BLaER1 treated with 17β-estradiol and CSF1 and Interleukin-3, amounts not matched to agents 10 nM and 100 nM (cell line): Measurements from ENCODE around the gene ARFGAP2.

Experiments
- H3K27ac ChIP-seq, 11 experiments: shearing (Covaris generic); formaldehyde crosslinking; 2 replicates each; pipeline ENCODE4 v1.8.1; 2022
- H3K27me3 ChIP-seq, 11 experiments: shearing (Covaris generic); formaldehyde crosslinking; 2 replicates each; pipeline ENCODE4 v1.8.1; 2022
- H3K36me3 ChIP-seq, 11 experiments: shearing (Covaris generic); formaldehyde crosslinking; 2 replicates each; pipeline ENCODE4 v1.8.1; 2022
- H3K4me1 ChIP-seq, 10 experiments: shearing (Covaris generic); formaldehyde crosslinking; 2 replicates each; pipeline ENCODE4 v1.8.1; 2022
- H3K4me2 ChIP-seq, 11 experiments: shearing (Covaris generic); formaldehyde crosslinking; 2 replicates each; pipeline ENCODE4 v1.8.1; 2022
- H3K4me3 ChIP-seq, 10 experiments: shearing (Covaris generic); formaldehyde crosslinking; 2 replicates each; pipeline ENCODE4 v1.8.1; 2022
- H3K9ac ChIP-seq, 11 experiments: shearing (Covaris generic); formaldehyde crosslinking; 2 replicates each; pipeline ENCODE4 v1.8.1; 2022
- H3K9me3 ChIP-seq, 11 experiments: shearing (Covaris generic); formaldehyde crosslinking; replicated peaks in 1 of 11; 2 replicates each; pipeline ENCODE4 v1.8.1; 2022
- H4K20me1 ChIP-seq, 11 experiments: shearing (Covaris generic); formaldehyde crosslinking; 2 replicates each; pipeline ENCODE4 v1.8.1; 2022
- Cebpa-rat ChIP-seq, 11 experiments: shearing (Covaris generic); IDR thresholded peaks; 2 replicates each; pipeline ENCODE4 v1.8.1; 2022

ARFGAP2 gene

DNA sequence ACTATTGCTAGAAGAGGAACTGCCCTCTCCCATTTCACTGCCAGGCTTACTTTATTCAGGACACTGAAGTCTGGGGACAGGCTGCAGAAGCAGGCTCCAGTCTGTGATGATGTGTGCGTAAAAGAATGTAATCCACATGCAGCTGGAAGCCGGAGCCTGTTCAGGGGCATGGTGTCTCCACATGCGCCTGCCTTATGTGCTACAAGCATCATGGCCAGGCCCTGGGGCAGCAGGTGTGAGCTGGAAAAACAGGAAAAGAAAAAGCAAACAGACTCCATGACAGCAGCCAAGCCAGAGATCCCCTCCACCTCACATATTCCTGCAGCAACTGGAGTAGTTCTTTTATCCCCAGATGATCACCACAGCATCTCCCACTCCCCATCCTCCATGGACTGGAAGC is 33.4 kb downstream of the ARFGAP2 start:
- Histone ChIP-seq H3K27ac (no peak overlapping the region), H3K4me3 (no peak overlapping the region), H3K4me1 (peaks cover 9 to 17% (median 16%) of the 10 kb centered on the region in 10 experiments; a peak in 18 of 20 replicates), H3K36me3 (peaks cover 0 to 10% (median 2%) of the 10 kb centered on the region in 11 experiments; a peak in 9 of 22 replicates), H3K27me3 (no peaks in the 10 kb centered on the region), H4K20me1 (peaks cover 0 to 13% (median 0%) of the 10 kb centered on the region in 11 experiments; a peak in 6 of 22 replicates), H3K4me2 (no peak overlapping the region), H3K9me3 (no peaks in the 10 kb centered on the region), H3K9ac (no peak overlapping the region)
- no peak for TF ChIP-seq Cebpa-rat (IDR thresholded peaks at IDR 0.05)

DNA sequence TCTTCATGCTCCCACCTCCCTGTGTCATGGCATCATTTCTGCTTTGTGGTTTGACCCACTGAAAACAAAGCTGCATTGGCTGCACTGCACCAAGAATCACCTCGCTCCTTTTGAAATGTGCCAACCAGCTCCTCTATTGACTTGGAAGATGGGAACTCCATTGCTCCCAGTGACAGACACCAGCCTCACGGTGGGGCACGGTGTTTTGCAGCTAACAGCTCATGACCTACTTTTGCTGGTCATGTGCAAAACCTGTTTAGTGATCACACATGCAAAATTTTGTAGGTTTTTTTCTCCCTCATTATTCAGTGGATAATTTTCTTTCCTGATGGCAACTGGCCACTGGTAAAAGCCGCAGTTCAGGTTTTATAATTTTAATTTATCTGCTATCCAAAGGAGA is 36.8 kb downstream of the ARFGAP2 start:
- TF ChIP-seq Cebpa-rat (IDR thresholded peaks at IDR 0.05): no peak
- H3K27ac ChIP-seq: no peak overlapping the region
- H4K20me1 ChIP-seq: peaks cover 0 to 21% (median 4%) of the 10 kb centered on the region in 11 experiments; a peak in 9 of 22 replicates
- no peaks in the 10 kb centered on the region for H3K9me3 ChIP-seq
- peak overlapping the region in 10 of 11 experiments; percentile 19 to 67 (median 42); a peak in 18 of 22 replicates for H3K4me2 ChIP-seq
- peaks cover 0 to 12% (median 6%) of the 10 kb centered on the region in 11 experiments; a peak in 9 of 22 replicates for H3K36me3 ChIP-seq
- H3K4me1 ChIP-seq: peaks cover 9 to 33% (median 28%) of the 10 kb centered on the region in 10 experiments; a peak in 18 of 20 replicates
- no peak overlapping the region for H3K9ac ChIP-seq
- H3K27me3 ChIP-seq: peaks cover 0 to 6% (median 0%) of the 10 kb centered on the region in 11 experiments; a peak in 3 of 22 replicates
- no peak overlapping the region for H3K4me3 ChIP-seq

DNA sequence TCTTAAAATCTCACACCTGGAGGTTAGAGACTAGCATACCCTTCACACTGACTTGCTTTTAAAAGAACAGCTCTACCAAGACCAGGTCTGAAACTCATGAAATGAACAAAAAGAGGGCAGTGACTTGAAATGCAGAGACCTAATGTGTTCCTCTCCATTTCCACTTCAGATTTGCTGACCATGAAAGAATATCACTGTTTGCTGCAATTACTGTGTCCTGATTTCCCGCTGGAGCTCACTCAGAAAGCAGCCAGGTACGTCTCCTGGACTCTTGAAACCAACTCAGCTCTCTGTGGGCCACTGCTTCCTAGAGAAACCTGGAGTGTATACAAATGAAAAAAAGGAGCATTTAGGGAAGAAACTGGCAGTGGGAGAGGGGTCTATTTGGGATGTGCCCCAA is 39.2 kb downstream of the ARFGAP2 start:
- peaks cover 0 to 6% (median 0%) of the 10 kb centered on the region in 11 experiments; a peak in 3 of 22 replicates for H3K27me3 ChIP-seq
- TF ChIP-seq Cebpa-rat (IDR thresholded peaks at IDR 0.05): no peak
- peaks cover 0 to 12% (median 4%) of the 10 kb centered on the region in 11 experiments; a peak in 8 of 22 replicates for H4K20me1 ChIP-seq
- H3K4me2 ChIP-seq: peak overlapping the region in 7 of 11 experiments; percentile 19 to 60 (median 46); a peak in 11 of 22 replicates
- no peak overlapping the region for H3K27ac ChIP-seq
- H3K4me3 ChIP-seq: no peak overlapping the region
- H3K36me3 ChIP-seq: peaks cover 0 to 12% (median 6%) of the 10 kb centered on the region in 11 experiments; a peak in 8 of 22 replicates
- H3K4me1 ChIP-seq: peaks cover 9 to 33% (median 28%) of the 10 kb centered on the region in 10 experiments; a peak in 18 of 20 replicates
- H3K9ac ChIP-seq: no peak overlapping the region
- H3K9me3 ChIP-seq: no peaks in the 10 kb centered on the region

- peaks cover 0 to 6% (median 0%) of the 10 kb centered on the region in 11 experiments; a peak in 3 of 22 replicates for H3K27me3 ChIP-seq
- H3K4me3 ChIP-seq: no peak overlapping the region
- peaks cover 0 to 12% (median 4%) of the 10 kb centered on the region in 11 experiments; a peak in 8 of 22 replicates for H4K20me1 ChIP-seq
- H3K4me1 ChIP-seq: peaks cover 9 to 33% (median 28%) of the 10 kb centered on the region in 10 experiments; a peak in 18 of 20 replicates
- H3K9ac ChIP-seq: no peak overlapping the region
- H3K9me3 ChIP-seq: no peaks in the 10 kb centered on the region
- peak overlapping the region in 3 of 11 experiments; percentile 4 to 24 (median 19); a peak in 2 of 22 replicates for H3K4me2 ChIP-seq
- no peak for TF ChIP-seq Cebpa-rat (IDR thresholded peaks at IDR 0.05)
- H3K36me3 ChIP-seq: peaks cover 0 to 12% (median 6%) of the 10 kb centered on the region in 11 experiments; a peak in 7 of 22 replicates
- H3K27ac ChIP-seq: no peak overlapping the region
These were observed 39.8 kb downstream of the ARFGAP2 start for GRCh38 chr11:47136921-47137320.

DNA sequence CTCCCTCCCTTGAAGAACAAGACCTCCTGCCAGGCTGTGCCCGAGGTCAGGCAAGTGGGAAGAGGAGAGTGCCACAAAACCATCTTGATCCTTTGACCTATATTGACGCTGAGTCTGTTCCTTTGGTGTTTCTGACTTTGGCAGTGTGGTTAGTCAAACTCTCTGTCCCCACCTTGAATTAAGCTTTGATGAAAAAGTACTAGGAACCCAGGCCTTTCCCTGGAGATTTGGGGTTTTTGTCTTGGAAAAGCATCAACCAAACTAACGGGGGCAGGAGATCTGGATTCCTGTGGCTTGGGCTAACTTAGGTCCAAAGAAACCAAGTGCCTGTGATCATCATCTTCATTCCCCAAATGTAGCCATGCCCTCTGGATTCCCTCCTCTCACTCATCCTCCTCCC is 40.4 kb downstream of the ARFGAP2 start:
- Histone ChIP-seq H3K4me2 (peak overlapping the region in 5 of 11 experiments; percentile 4 to 32 (median 24); a peak in 7 of 22 replicates), H4K20me1 (peaks cover 0 to 12% (median 4%) of the 10 kb centered on the region in 11 experiments; a peak in 8 of 22 replicates), H3K9me3 (no peaks in the 10 kb centered on the region), H3K36me3 (peaks cover 0 to 12% (median 6%) of the 10 kb centered on the region in 11 experiments; a peak in 7 of 22 replicates), H3K4me3 (no peak overlapping the region), H3K27me3 (peaks cover 0 to 6% (median 0%) of the 10 kb centered on the region in 11 experiments; a peak in 3 of 22 replicates), H3K9ac (no peak overlapping the region), H3K27ac (no peak overlapping the region), H3K4me1 (peaks cover 9 to 33% (median 28%) of the 10 kb centered on the region in 10 experiments; a peak in 18 of 20 replicates)
- no peak for TF ChIP-seq Cebpa-rat (IDR thresholded peaks at IDR 0.05)

- H3K27me3 ChIP-seq: peaks cover 0 to 6% (median 0%) of the 10 kb centered on the region in 11 experiments; a peak in 3 of 22 replicates
- peaks cover 0 to 25% (median 11%) of the 10 kb centered on the region in 10 experiments; a peak in 15 of 20 replicates for H3K4me1 ChIP-seq
- H3K9me3 ChIP-seq: no peaks in the 10 kb centered on the region
- peaks cover 0 to 10% (median 0%) of the 10 kb centered on the region in 11 experiments; a peak in 6 of 22 replicates for H3K36me3 ChIP-seq
- no peak overlapping the region for H3K27ac ChIP-seq
- no peak overlapping the region for H3K4me3 ChIP-seq
- H3K4me2 ChIP-seq: no peak overlapping the region
- no peak overlapping the region for H3K9ac ChIP-seq
- peaks cover 0 to 12% (median 0%) of the 10 kb centered on the region in 11 experiments; a peak in 5 of 22 replicates for H4K20me1 ChIP-seq
- TF ChIP-seq Cebpa-rat (IDR thresholded peaks at IDR 0.05): no peak
These were observed 43.7 kb downstream of the ARFGAP2 start for GRCh38 chr11:47132981-47133380.

DNA sequence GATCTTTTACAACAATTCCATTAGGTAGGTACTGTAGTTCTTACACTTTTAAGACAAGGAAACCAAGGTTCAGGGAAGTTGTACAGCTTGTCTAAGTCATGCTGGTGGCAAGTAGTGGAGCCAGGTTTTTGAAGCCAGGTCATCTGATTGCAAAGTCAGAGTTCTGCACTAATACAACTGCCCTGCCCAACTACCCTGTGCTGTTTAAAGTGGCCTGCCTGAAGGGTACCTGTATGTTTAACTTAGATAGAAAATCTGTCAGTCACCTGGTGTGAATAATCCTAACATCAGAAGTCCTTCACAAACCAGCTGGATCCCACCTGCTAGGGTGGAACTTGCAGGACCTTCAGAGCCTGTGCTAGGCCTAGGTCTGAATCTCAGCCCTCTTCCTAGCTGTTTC is 44.2 kb downstream of the ARFGAP2 start:
- H3K4me2 ChIP-seq: no peak overlapping the region
- H3K9ac ChIP-seq: no peak overlapping the region
- peaks cover 0 to 12% (median 0%) of the 10 kb centered on the region in 11 experiments; a peak in 5 of 22 replicates for H4K20me1 ChIP-seq
- H3K36me3 ChIP-seq: peaks cover 0 to 5% (median 0%) of the 10 kb centered on the region in 11 experiments; a peak in 1 of 22 replicates
- H3K9me3 ChIP-seq: no peaks in the 10 kb centered on the region
- H3K27ac ChIP-seq: no peak overlapping the region
- H3K4me3 ChIP-seq: no peak overlapping the region
- H3K4me1 ChIP-seq: peaks cover 0 to 20% (median 6%) of the 10 kb centered on the region in 10 experiments; a peak in 9 of 20 replicates
- peaks cover 0 to 6% (median 0%) of the 10 kb centered on the region in 11 experiments; a peak in 3 of 22 replicates for H3K27me3 ChIP-seq
- no peak for TF ChIP-seq Cebpa-rat (IDR thresholded peaks at IDR 0.05)

- no peak for TF ChIP-seq Cebpa-rat (IDR thresholded peaks at IDR 0.05)
- Histone ChIP-seq H3K9me3 (no peaks in the 10 kb centered on the region), H3K4me2 (peak overlapping the region in 5 of 11 experiments; percentile 2 to 37 (median 19); a peak in 6 of 22 replicates)
These were observed 45.5 kb downstream of the ARFGAP2 start for GRCh38 chr11:47131136-47131535.

DNA sequence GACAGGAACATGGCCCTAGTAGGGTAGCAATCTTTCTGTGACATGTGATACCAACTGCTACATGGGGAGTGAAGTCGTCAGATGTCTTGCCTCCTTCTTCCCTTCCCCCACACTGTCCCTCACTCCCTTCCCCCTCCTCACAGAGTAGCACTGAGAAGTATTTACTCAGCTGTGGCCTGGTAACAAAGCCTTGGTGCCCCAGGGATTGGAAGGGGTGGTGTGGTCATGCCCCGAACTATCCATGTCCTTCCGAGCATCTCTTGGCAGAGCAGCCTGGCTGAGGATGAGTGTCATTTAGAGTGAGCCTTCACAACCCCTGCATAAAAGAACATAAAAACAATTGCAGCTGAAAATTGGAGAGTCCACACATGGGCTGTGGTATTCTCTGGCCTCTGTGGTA is 46.1 kb downstream of the ARFGAP2 start:
- Histone ChIP-seq H3K9me3 (no peaks in the 10 kb centered on the region), H3K27ac (no peak overlapping the region), H3K4me1 (peaks cover 0 to 26% (median 15%) of the 10 kb centered on the region in 10 experiments; a peak in 11 of 20 replicates), H3K27me3 (no peaks in the 10 kb centered on the region; a peak in 1 of 22 replicates), H3K9ac (no peak overlapping the region), H3K4me2 (peak overlapping the region in 6 of 11 experiments; percentile 2 to 37 (median 14); a peak in 4 of 22 replicates), H4K20me1 (no peaks in the 10 kb centered on the region), H3K4me3 (no peak overlapping the region), H3K36me3 (peaks cover 0 to 5% (median 0%) of the 10 kb centered on the region in 11 experiments; a peak in 1 of 22 replicates)
- no peak for TF ChIP-seq Cebpa-rat (IDR thresholded peaks at IDR 0.05)

More at GRCh38 chr11:47131136-47131535, 45.5 kb downstream of the ARFGAP2 start:
- no peaks in the 10 kb centered on the region; a peak in 1 of 22 replicates for H3K27me3 ChIP-seq
- H3K4me3 ChIP-seq: no peak overlapping the region
- H3K27ac ChIP-seq: no peak overlapping the region
- peaks cover 0 to 2% (median 0%) of the 10 kb centered on the region in 11 experiments; a peak in 2 of 22 replicates for H4K20me1 ChIP-seq
- H3K9ac ChIP-seq: no peak overlapping the region
- H3K4me1 ChIP-seq: peaks cover 0 to 22% (median 10%) of the 10 kb centered on the region in 10 experiments; a peak in 12 of 20 replicates
- H3K36me3 ChIP-seq: peaks cover 0 to 5% (median 0%) of the 10 kb centered on the region in 11 experiments; a peak in 1 of 22 replicates
